ENCODE data around the gene MAPKAPK5.
"Not testable (repeated sequence)": the region's sequence is repeated elsewhere in the genome, so short reads cannot be mapped to it uniquely, and the experiment has no call there.

Gene MAPKAPK5

GRCh38 chr12:111886662-111887545, 44.9 kb downstream of the MAPKAPK5 start:
- no peak for DNase-seq (ENCODE audit: low read depth in 3 of 3)

GRCh38 chr12:111887926-111888745, 46.1 kb downstream of the MAPKAPK5 start:
- no peak for DNase-seq (ENCODE audit: low read depth in 3 of 3)

GRCh38 chr12:111893287-111893686, 51.3 kb downstream of the MAPKAPK5 start:
- DNase-seq (ENCODE audit: low read depth in 3 of 3) = no peak

GRCh38 chr12:111894556-111894955, 52.5 kb downstream of the MAPKAPK5 start:
- DNase-seq (ENCODE audit: low read depth in 3 of 3) = no peak

- no peak for DNase-seq (ENCODE audit: low read depth in 3 of 3)
These were observed 59.2 kb downstream of the MAPKAPK5 start for GRCh38 chr12:111901182-111901581.

- no peak for DNase-seq (ENCODE audit: low read depth in 3 of 3)
These were observed 62.5 kb downstream of the MAPKAPK5 start for GRCh38 chr12:111904446-111904975.

- no peak for DNase-seq (ENCODE audit: low read depth in 3 of 3)
These were observed 63.5 kb downstream of the MAPKAPK5 start for GRCh38 chr12:111905502-111905901.

- no peak for DNase-seq (ENCODE audit: low read depth in 3 of 3)
These were observed 65.7 kb downstream of the MAPKAPK5 start for GRCh38 chr12:111907740-111908139.

- no peak for DNase-seq (ENCODE audit: low read depth in 3 of 3)
These were observed 83.1 kb downstream of the MAPKAPK5 start for GRCh38 chr12:111925171-111925570.

GRCh38 chr12:111926631-111927030, 84.6 kb downstream of the MAPKAPK5 start:
- DNase-seq (ENCODE audit: low read depth in 3 of 3) = no peak

GRCh38 chr12:111927346-111927745, 85.3 kb downstream of the MAPKAPK5 start:
- DNase-seq (ENCODE audit: low read depth in 3 of 3) = no peak

- DNase-seq (ENCODE audit: low read depth in 3 of 3) = no peak
These were observed 90.2 kb downstream of the MAPKAPK5 start for GRCh38 chr12:111932241-111932640.

GRCh38 chr12:111936869-111937268, 94.8 kb downstream of the MAPKAPK5 start:
- DNase-seq (ENCODE audit: low read depth in 3 of 3) = no peak

- DNase-seq (ENCODE audit: low read depth in 3 of 3) = no peak
These were observed 95.4 kb downstream of the MAPKAPK5 start for GRCh38 chr12:111937429-111937828.

GRCh38 chr12:111942557-111942956, 100.5 kb downstream of the MAPKAPK5 start:
- peak in 1 of 3 experiments; percentile 5 for DNase-seq (ENCODE audit: low read depth in 3 of 3)

- DNase-seq (ENCODE audit: low read depth in 3 of 3) = no peak
These were observed 101.9 kb downstream of the MAPKAPK5 start for GRCh38 chr12:111943929-111944328.

GRCh38 chr12:111950961-111951676, 109.1 kb downstream of the MAPKAPK5 start:
- not testable (repeated sequence) for DNase-seq (ENCODE audit: low read depth in 3 of 3)
